Caco-2 (cell line): ENCODE measurements around the gene GAP43. TPM values are rescaled to one million over a fixed set of nuclear protein-coding genes. Genes with fewer than 3 reads are reported as not detected.

Experiments
- BruUV-seq: library from RNA; stranded (reverse); fragments of 400-500 nt; replicated peaks from 2 replicates; lab custom pipeline; 2021; lab: Mats Ljungman, UMichigan
- CTCF ChIA-PET: fragments of 300-600 bp; sonication (Branson Sonifier 250); formaldehyde crosslinking; loops from one replicate; lab custom pipeline; 2022; ENCODE audit warnings: antibody characterized with exemption; lab: Charles Lee
- POLR2A ChIA-PET: fragments of 300-600 bp; sonication (Branson Sonifier 250); formaldehyde crosslinking; loops from one replicate; lab custom pipeline; 2022; ENCODE audit warnings: antibody characterized with exemption; lab: Charles Lee
- DNase-seq, 2 experiments: peaks; one replicate each; pipeline versions ENCODE4 v3.0.0 to v3.0.0-alpha.2; 2020 to 2022
- H3K27me3 ChIP-seq: replicated peaks from 2 replicates; pipeline ENCODE4 v1.6.0; 2011; ENCODE audit warnings: low read length; ENCODE audit not compliant: control insufficient read depth, insufficient read depth
- H3K36me3 ChIP-seq: 2 replicates; pipeline ENCODE4 v1.5.1; 2011; ENCODE audit warnings: low read length; ENCODE audit not compliant: control insufficient read depth, insufficient read depth
- H3K4me1 ChIP-seq: fragments of 250-450 bp; sonication (Bioruptor Pico); 2 replicates; pipeline ENCODE4 v1.5.1; 2020; ENCODE audit warnings: mild to moderate bottlenecking
- H3K4me3 ChIP-seq: 2 replicates; pipeline ENCODE4 v1.5.1; 2011; ENCODE audit warnings: low read depth, mild to moderate bottlenecking, control low read depth, low read length
- H3K9me3 ChIP-seq: fragments of 250-450 bp; sonication (Bioruptor Pico); 2 replicates; pipeline ENCODE4 v1.5.1; 2020; ENCODE audit warnings: mild to moderate bottlenecking, moderate library complexity
- H3K27ac Mint-ChIP-seq: one replicate; pipeline ENCODE4 v1.8.0; 2022; ENCODE audit warnings: mixed read lengths; ENCODE audit not compliant: unreplicated experiment
- H3K27me3 Mint-ChIP-seq: one replicate; pipeline ENCODE4 v1.8.0; 2022; ENCODE audit warnings: mixed read lengths; ENCODE audit not compliant: insufficient read depth, unreplicated experiment
- H3K36me3 Mint-ChIP-seq: one replicate; pipeline ENCODE4 v1.8.0; 2022; ENCODE audit warnings: mild to moderate bottlenecking, mixed read lengths; ENCODE audit not compliant: insufficient read depth, unreplicated experiment
- H3K4me1 Mint-ChIP-seq: one replicate; pipeline ENCODE4 v1.8.0; 2022; ENCODE audit warnings: low read depth, mixed read lengths; ENCODE audit not compliant: unreplicated experiment
- H3K4me3 Mint-ChIP-seq: one replicate; pipeline ENCODE4 v1.8.0; 2022; ENCODE audit warnings: mild to moderate bottlenecking, moderate library complexity, mixed read lengths; ENCODE audit not compliant: unreplicated experiment
- H3K9me3 Mint-ChIP-seq: one replicate; pipeline ENCODE4 v1.8.0; 2022; ENCODE audit warnings: mixed read lengths; ENCODE audit not compliant: unreplicated experiment
- CTCF ChIP-seq, 2 experiments: fragments of 200-600 bp in 1 of 2; IDR thresholded peaks; 1 replicate in 1 of 2; 2 replicates in 1 of 2; pipeline versions ENCODE4 v1.5.1 to v1.8.0; 2011 to 2022; ENCODE audit warnings: antibody characterized with exemption in 1 of 2, control low read depth in 1 of 2, inconsistent platforms in 1 of 2, low read depth in 1 of 2, low read length in 1 of 2, mild to moderate bottlenecking in 1 of 2, moderate library complexity in 1 of 2; ENCODE audit not compliant: insufficient read depth in 1 of 2, severe bottlenecking in 1 of 2, unreplicated experiment in 1 of 2
- intact Hi-C: fragments of 100-400 bp; cut with micrococcal nuclease; formaldehyde crosslinking; loops from one replicate; pipeline ENCODE4 v1.10.0; 2022; ENCODE audit not compliant: unreplicated experiment
- total RNA-seq: library from RNA; stranded (reverse); gene quantifications from 2 replicates; pipeline ENCODE4 v1.2.3, GENCODE V29; 2022

The GAP43 gene
- total RNA-seq, 1 experiment from 2014 or later, result not detected

- BruUV-seq, result no TSS peak
These were observed 25.2 kb downstream of the GAP43 start for GRCh38 chr3:115648559-115648958.

GRCh38 chr3:115651087-115651486, 27.8 kb downstream of the GAP43 start:
- no peaks in the 10 kb centered on the region for H3K36me3 Mint-ChIP-seq
- H3K36me3 ChIP-seq, result no peaks in the 10 kb centered on the region
- BruUV-seq, result no TSS peak
- H3K4me3 ChIP-seq, result no peak overlapping the region
- intact Hi-C loops, result no loop called here
- no peaks in the 10 kb centered on the region for H3K4me1 Mint-ChIP-seq
- CTCF ChIA-PET, result no interaction called here
- no peak overlapping the region for H3K27ac Mint-ChIP-seq
- no peaks in the 10 kb centered on the region for H3K9me3 Mint-ChIP-seq
- POLR2A ChIA-PET, result no interaction called here
- TF ChIP-seq CTCF (IDR thresholded peaks at IDR 0.05; ENCODE audit: insufficient read depth in 1 of 2, low read depth in 1 of 2, low read length in 1 of 2, severe bottlenecking in 1 of 2, unreplicated experiment in 1 of 2), result no peak
- DNase-seq, result no peak
- H3K9me3 ChIP-seq, result no peaks in the 10 kb centered on the region
- H3K27me3 ChIP-seq, result no peaks in the 10 kb centered on the region
- H3K4me3 Mint-ChIP-seq, result no peak overlapping the region
- peaks cover 27% of the 10 kb centered on the region for H3K27me3 Mint-ChIP-seq
- no peaks in the 10 kb centered on the region for H3K4me1 ChIP-seq

More at GRCh38 chr3:115648559-115648958, 25.2 kb downstream of the GAP43 start:
- no peak for DNase-seq
- no peak for TF ChIP-seq CTCF (IDR thresholded peaks at IDR 0.05; ENCODE audit: insufficient read depth in 1 of 2, low read depth in 1 of 2, low read length in 1 of 2, severe bottlenecking in 1 of 2, unreplicated experiment in 1 of 2)
- no peaks in the 10 kb centered on the region for H3K4me1 ChIP-seq
- no peaks in the 10 kb centered on the region for H3K9me3 ChIP-seq
- CTCF ChIA-PET, result no interaction called here
- Mint-ChIP-seq H3K27ac (no peak overlapping the region), H3K36me3 (no peaks in the 10 kb centered on the region), H3K27me3 (peaks cover 30% of the 10 kb centered on the region), H3K9me3 (no peaks in the 10 kb centered on the region), H3K4me3 (no peak overlapping the region), H3K4me1 (no peaks in the 10 kb centered on the region)
- POLR2A ChIA-PET, result no interaction called here
- intact Hi-C loops, result no loop called here
- no peak overlapping the region for H3K4me3 ChIP-seq
- H3K36me3 ChIP-seq, result no peaks in the 10 kb centered on the region
- no peaks in the 10 kb centered on the region for H3K27me3 ChIP-seq

- intact Hi-C loops, result no loop called here
- no peak overlapping the region for H3K27ac Mint-ChIP-seq
- Histone ChIP-seq H3K9me3 (no peaks in the 10 kb centered on the region), H3K4me1 (no peaks in the 10 kb centered on the region), H3K36me3 (no peaks in the 10 kb centered on the region), H3K27me3 (no peaks in the 10 kb centered on the region), H3K4me3 (no peak overlapping the region)
- BruUV-seq, result no TSS peak
- no peaks in the 10 kb centered on the region for H3K4me1 Mint-ChIP-seq
- H3K9me3 Mint-ChIP-seq, result no peaks in the 10 kb centered on the region
- no peak overlapping the region for H3K4me3 Mint-ChIP-seq
- ChIA-PET CTCF (no interaction called here), POLR2A (no interaction called here)
- H3K36me3 Mint-ChIP-seq, result no peaks in the 10 kb centered on the region
- no peak for DNase-seq
- TF ChIP-seq CTCF (IDR thresholded peaks at IDR 0.05; ENCODE audit: insufficient read depth in 1 of 2, low read depth in 1 of 2, low read length in 1 of 2, severe bottlenecking in 1 of 2, unreplicated experiment in 1 of 2), result no peak
- H3K27me3 Mint-ChIP-seq, result peaks cover 27% of the 10 kb centered on the region
These were observed 28.3 kb downstream of the GAP43 start for GRCh38 chr3:115651599-115651998.
